HG02642 (cell line): ENCODE measurements around the gene NUP93.

Experiments
- ATAC-seq: cut with Tn5 transposase; IDR thresholded peaks from one replicate; pipeline ENCODE4 v1.9.1; 2021; ENCODE audit warnings: mild to moderate bottlenecking; ENCODE audit not compliant: unreplicated experiment, poor library complexity

Gene NUP93

DNA sequence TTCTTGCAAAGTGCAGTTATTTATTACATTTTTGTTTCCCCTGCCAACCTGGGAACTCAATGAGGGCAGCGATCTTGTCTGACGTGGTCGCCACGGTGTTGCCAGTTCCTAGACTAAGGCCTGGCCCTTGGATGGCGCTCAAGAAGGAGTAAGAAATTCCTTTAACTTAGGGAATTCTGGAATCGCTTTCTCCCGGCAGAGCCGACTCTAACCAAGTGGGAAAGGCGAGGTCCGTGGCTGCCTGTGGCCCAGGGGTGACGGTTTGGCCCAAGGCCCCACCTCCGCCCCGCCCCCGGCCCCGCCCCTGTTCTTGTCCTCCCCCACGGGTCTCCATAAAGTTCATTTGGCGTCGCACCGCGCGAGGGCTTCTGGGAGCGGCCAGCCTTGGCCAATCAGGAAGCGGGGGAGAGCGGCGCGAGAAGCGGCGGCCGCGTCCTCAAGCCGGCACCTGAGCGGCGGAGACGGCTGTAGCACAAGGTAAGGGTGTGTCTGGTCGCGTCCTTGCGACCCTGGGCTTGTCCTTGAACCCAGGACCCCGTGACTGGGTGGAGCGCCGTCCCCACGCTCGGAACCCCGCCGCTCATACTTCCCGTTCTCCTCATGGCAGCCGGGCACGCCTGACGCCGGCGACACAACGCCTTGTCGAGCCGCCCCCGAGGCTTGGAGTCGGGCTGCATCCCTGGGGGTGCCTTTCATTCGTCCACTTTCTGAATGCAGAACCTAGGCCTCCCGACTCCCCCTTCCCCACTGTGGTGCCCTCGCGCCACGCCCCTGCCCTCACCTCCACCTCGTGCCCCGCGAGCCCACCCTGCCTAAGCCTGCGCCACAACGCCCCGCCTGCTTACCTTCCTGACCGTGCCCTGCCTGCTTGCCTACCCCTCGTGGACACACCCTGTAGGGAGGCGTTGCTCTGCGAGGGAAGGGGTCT is at the start of gene NUP93:
Gene NUP93 (plus strand): TSS at position 395 of the 928 bp plus-strand sequence. CDS start 18,119 bp downstream, outside the sequence.
- peak; percentile 86 for ATAC-seq

DNA sequence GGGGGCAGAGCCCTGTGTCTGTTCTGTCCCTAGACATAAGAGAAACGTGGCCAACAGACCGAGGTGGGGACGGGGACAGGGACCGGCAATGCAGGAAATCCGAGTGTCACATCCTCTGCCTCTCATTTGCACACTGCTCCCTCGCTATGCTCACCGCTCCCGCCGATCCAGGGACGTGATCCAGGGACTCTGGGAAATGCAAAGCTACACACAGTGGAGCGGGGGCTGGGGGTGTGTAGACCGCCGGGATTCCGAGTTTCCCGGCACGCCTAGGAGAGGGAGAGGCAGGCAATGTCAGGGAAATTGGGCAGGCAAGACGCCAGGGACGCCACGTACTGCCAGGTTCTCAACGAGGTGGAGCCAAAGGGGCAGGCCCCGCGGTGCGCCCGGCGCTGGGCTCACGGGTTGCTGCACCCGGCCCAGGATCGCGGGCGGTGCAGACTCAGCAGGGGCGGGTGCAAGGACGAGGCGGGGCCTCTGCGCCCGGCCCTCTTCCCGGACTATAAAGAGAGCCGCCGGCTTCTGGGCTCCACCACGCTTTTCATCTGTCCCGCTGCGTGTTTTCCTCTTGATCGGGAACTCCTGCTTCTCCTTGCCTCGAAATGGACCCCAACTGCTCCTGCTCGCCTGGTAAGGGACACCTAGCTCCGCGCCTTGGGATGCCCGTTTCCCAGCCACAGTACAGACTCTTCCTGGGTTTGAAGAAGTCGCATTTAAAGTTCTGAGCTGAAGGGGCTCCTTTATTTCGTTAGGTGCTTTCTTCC is 47.8 kb upstream of the NUP93 start, which contains the start of gene MT1X:
Gene MT1X (plus strand): TSS at position 532 of the 764 bp plus-strand sequence. CDS start 71 bp downstream, at position 603.
- peak; percentile 99 for ATAC-seq

DNA sequence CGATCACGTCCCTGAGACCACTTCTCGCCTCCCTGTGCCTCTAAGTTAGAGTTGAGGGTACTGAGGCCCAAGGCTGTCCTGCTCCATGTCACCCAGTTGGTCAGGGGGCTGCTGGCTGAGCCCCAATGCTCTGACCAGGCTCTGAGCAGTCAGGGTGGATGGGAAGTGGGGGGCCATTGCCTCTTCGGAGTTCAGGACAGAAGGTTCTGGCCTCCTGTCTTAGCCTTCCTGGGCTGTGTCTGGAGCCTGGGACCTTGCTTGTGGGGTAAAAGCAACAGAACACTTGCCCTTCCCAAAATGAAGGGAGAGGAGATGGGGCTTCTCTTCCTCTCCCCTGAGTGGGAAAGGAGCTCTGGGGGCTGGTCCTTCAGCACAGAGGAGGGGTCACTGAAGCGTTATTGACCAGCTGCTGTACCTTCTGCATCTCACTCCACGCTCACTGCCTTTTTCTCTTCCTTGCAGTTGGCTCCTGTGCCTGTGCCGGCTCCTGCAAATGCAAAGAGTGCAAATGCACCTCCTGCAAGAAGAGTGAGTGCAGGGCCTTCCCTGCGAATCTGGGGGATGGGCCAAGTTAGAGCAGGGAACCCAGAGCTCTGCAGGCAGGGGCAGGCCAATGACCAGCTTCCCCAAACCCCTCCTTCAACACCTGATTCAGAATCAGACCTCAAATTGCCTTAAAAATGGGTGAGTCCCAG is 47.1 kb upstream of the NUP93 start:
- peak; percentile 11 for ATAC-seq

DNA sequence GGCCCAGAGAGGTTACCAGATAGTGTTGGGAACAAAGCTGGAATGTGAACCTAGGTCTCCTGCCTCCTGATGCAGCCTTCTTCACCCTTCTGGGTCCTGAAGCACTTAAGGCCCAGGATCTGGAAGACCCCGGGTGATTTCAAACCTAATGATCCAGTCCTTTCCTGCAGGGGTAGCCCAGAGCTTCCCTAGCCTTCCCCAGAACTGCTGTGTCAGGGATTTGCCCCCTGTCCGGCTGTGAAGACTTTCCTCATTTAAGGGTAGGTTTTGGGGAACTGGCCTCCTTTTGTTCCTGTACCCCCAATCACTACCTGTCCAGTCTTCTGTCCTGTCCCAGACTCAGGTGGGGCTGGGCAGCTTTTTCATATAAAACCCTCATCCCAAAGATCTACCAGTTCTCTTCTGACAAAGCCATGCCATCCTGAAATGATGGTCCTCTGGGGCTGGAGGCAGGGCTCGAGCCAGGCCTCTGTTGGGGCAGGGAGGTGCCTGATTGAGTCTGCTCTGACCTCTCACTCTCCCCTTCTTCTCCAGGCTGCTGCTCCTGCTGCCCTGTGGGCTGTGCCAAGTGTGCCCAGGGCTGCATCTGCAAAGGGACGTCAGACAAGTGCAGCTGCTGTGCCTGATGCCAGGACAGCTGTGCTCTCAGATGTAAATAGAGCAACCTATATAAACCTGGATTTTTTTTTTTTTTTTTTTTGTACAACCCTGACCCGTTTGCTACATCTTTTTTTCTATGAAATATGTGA is 46.3 kb upstream of the NUP93 start:
- no peak for ATAC-seq

DNA sequence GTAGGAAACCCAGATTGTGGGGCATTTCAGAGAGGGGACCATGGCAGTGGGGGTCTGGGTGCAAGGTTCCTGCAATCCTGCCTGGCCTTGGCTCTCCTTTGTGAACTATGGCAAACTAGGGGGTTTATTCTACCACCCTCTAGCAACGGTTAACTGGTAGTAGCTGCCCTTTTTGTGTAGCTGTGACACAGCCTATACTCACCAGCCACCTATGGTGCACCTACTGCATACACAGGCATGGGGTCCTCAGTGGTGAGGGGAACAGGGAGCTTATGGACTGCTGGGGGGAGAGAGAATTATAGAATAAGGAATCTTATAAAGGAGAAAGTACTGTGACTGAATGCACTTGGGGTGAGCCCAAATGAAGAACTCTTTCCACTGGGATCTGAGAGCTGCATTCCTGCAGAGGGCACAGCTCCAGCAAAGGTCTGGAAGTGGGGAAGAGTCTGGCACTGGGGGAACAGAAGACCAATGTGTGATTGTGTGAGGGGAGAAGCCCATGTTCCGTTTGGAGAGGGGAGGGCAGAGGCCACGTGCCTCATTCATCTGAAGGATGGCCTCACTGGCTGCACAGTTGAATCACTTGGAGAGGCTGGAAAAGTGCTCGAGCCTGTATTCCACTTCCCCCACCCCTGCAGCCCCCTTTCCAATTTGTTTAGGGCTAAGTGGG is 45.5 kb upstream of the NUP93 start:
- ATAC-seq, result no peak

DNA sequence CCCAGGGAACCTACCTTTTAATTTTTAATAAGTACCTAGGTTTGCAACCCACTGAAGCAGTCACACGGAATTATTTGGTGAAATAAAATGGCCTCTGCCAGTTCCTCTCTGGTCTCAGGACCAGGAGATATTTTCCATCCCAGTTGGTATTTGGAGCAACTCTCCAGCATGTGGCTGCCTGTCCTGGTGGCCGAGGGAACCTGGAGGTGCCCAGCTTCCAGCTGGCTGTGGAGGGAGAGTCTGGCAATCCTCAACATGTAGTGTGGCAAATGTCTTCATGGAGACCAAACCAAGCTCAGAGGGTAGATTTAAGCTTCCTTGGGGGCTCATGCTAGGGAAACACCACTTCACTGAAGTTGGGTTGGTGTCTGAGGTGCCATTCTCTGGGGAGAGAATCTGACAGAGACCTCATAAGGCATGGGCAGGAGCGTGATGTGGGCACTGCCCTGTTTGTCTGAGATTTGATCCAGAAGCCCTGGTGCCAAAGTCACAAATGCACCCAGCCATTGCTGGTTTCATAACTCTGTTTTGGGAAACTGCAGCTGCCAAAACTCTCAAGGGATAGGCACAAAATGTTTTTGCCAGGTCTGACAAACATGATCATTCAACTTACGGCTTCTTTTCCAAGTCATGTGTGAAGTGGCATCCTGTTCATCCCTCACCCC is 44.9 kb upstream of the NUP93 start:
- no peak for ATAC-seq

DNA sequence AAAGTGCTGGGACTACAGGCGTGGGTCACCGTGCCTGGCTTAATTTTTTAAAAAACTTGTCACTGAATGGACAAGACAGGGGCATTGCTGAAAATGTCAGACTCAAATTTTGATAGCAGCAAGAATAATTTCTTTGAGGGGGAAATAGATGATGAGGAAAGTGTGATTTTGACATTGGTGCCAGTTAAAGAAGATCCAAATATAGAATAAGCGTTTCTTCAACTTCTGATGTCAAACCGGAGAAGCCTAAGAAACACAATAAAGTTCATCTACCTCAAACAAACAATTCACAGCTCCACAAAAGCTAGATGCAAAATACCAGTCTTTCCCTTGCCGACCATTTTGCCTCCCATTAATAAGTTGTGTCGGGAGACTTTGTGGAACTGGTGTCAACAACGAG is 43.2 kb upstream of the NUP93 start:
- ATAC-seq, result no peak

DNA sequence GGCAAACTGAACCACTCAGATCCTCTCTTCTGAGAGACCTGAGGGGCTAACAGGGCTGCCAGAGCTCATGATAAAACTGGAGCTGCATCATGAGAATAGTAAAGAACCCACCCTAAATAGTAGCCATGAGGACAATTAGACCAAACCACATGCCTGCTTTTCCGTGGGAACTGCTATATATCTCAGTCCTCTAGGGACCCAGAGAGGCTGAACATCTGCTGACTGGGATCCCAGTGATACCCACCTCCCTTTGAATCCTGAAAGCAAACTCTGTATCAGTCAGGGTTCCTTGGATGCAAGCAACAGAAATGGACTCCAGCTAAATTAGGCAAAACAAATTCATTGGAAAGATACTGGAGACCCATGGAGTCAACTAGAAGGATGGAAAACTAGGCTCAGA is 41.2 kb upstream of the NUP93 start:
- no peak for ATAC-seq

DNA sequence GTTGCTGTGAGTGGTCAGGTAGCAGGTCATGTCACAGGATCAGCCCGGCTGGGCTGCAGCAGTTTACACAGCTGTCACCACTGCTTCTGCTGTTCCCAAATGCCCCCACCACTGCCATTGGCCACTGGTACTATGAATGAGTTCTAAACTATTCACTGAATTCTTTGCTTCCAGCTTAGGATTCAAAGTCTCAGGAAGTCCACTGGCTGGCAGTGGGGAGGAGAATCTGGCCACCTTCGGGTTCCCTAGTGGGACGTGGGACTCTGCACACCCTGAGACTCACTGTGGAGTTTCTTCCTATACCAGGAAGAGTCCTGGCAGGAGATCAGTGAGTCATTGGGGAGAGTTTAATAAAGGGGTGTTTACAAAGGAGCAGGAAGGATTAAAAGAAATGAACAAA is 40.8 kb upstream of the NUP93 start:
- ATAC-seq, result no peak

DNA sequence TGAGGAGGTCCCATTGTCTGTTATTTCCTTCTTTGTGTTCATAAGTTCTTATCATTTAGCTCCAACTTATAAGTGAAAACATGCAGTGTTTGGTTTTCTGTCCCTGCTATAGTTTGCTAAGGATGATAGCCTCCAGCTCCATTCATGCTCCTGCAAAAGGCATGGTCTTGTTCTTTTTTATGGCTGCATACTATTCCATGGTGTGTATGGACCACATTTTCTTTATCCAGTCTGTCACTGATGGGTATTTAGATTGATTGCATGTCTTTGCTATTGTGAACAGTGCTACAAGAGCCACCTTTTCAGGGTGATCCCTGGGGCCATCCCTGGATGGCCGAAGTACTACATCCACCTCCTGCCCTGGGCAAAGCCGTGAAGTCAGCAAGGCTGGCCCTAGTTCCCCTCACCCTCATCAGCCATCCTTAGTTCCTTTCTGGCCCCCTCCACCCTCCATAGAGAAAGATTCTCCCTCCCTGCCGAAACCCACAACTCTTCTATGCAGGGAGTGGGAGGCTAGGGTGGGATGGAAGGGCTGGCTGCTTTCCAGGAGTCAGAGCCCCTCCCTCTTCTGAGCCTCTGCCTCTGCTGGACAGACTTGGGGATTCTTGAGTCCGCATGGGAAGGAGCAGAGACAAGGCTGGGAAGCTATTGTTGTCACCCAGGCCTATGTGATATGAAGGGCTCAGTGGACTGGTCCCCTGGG is 39.4 kb upstream of the NUP93 start:
- no peak for ATAC-seq

DNA sequence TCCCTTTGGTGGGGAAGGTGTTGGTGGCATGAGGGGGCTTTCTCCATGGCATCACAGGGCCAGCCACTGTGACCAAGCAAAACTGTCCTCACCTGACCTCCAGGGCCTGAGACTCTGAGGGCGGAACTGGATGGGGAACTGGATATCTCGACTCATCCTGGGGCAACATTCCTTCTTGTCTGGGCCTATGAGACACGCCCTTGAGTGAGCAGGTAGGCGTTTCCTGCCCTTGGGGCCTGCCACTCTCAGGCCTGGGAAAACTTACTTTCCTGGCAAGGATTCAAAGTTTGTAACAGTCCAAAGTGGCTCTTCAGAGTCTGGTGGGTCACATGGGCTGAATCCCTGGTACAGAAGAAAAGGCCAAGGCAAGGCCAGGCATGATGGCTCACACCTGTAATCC is 38.0 kb upstream of the NUP93 start:
- ATAC-seq, result no peak

DNA sequence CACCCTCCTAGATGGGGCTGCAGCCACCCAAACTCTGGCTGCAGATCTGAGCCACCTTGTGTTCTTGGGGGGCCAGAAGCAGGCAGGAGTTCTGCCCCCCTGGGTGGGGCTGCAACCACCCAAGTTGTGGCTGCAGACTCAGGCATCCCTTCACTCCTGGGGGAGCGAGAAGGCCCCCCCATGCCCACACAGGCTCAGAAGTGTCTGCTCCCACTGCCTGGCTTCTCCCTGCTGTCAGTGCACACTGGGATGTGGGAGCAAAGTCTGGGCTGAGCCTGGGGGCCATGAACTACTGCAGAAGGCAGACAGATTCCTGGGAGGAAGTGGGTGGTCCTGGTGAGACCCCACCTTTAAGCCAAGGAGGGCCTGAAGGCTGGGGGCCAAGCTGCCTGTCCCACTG is 34.7 kb upstream of the NUP93 start:
- no peak for ATAC-seq

DNA sequence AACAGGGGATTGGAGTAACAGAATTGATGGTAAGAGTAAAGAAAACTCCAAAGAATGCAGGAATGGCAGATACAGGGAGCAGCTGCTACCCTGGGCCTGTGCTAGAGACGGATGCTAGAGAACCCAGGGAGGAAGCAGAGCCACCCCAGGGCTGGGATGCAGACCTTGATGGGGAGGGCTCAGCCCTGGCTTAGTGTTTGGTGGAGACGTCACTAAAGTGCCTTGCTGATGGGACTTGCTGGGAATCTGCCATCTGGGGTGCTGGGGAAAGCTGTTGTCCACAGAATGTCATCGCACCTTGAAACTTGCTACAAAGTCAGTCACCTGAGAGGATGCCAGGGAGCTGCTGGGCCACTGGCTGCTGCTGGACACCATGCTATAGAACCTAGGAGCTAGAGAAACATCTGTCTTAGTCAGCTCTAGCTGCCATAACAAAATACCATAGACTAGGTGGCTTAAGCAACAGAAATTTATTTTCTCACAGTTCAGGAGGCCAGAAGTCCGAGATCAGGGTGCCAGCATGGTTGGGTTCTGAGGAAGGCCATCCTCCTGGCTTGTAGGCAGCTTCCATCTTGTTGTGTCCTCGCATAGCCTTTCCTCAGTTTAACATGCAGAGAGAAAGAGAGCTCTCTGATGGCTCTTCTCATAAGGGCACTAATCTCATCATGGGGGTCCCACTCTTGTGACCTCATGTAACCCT is 32.3 kb upstream of the NUP93 start:
- no peak for ATAC-seq

DNA sequence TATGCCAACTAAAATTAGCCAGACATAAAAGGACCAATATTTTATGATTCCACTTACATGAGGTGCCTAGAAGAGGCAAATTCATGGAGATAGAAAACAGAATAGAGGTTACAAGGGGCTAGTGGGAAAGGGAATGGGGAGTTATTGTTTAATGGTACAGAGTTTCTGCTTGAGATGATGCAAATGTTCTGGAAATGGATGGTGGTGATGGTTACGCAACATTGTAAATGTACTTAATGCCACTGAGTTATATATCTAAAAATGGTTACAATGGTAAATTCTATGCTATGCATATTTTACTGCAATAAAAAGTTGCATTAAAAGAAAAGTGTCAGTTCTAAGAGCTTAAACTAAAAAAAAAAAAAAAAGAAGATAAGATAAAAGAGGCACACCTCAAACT is 29.7 kb upstream of the NUP93 start:
- no peak for ATAC-seq

DNA sequence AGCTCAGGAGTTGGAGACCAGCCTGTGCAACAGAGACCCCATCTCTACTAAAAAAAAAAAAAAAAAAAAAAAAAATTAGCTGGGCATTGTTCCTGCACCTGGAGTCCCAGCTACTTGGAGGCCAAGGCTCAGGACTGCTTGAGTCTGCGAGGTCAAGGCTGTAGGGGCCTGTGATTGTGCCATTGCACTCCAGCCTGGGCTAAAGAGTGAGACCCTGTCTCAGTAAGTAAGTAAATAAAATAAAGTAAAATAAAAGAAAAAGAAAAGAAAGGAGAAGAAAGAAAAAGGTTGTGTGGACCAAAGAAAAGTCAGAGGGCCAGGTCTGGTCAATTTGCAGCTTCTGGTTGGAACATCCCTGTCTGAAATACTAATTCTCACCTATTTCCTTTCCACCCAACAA is 29.3 kb upstream of the NUP93 start:
- ATAC-seq, result no peak

DNA sequence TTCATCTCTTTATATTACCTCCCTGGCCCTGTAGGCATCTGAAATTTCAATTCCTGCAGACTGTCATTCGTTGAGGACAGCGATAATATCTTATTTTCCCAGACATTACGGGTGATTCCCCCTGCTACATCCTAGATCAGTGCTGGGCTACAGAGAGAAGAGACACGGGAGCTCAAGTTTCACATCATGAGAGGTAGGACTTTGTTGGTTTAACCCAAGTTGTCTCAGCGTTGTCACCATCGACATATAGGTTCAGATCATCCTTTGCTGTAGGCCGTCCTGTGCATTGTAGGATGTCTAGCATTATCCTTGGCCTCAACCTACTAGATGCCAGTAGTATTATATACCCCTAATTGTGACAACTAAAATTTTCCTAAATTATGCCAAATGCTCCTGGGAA is 28.4 kb upstream of the NUP93 start:
- ATAC-seq, result no peak

DNA sequence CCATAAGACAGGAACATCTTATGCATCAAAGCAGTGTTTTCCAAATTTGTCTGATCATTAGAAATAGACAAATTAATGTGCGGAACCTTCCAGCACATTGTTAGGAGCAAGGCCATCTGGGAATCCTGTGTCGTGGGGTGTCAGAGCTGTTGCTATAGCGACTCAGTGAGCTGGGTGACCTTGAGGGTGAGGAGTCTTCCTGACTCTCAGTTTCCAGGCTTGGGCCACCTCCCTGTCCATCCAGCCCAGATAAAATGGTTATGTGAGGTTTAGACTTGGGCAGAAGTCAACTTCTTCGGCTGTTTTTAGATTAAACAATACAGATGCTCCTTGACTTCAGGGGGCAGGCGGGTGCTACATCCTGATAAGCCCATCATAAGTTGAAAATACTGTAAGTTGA is 27.1 kb upstream of the NUP93 start:
- no peak for ATAC-seq
